Immature natural killer cell (primary cell): ENCODE results near the gene TNNT2. TPM values are rescaled to one million over a fixed set of nuclear protein-coding genes. Genes with fewer than 3 reads are reported as not detected.

Source experiments
- DNase-seq, 3 donors: peaks; one replicate each; pipeline ENCODE4 v3.0.0; 2022; ENCODE audit warnings: mixed read lengths in 1 of 3
- H3K27ac Mint-ChIP-seq, 6 donors: one replicate each; pipeline ENCODE4 v1.8.0; 2020; ENCODE audit warnings: mixed read lengths in 6 of 6, mild to moderate bottlenecking in 5 of 6, inconsistent platforms in 4 of 6, moderate library complexity in 3 of 6
- H3K27me3 Mint-ChIP-seq, 3 donors: one replicate each; pipeline ENCODE4 v1.8.0; 2020 to 2021; ENCODE audit warnings: low read depth in 3 of 3, mild to moderate bottlenecking in 3 of 3, mixed read lengths in 3 of 3, moderate library complexity in 3 of 3, inconsistent platforms in 1 of 3
- H3K36me3 Mint-ChIP-seq, 3 donors: one replicate each; pipeline ENCODE4 v1.8.0; 2020; ENCODE audit warnings: mixed read lengths in 3 of 3, inconsistent platforms in 2 of 3, mild to moderate bottlenecking in 2 of 3
- H3K4me1 Mint-ChIP-seq, 2 donors: one replicate each; pipeline ENCODE4 v1.8.0; 2020; ENCODE audit warnings: inconsistent platforms in 2 of 2, mild to moderate bottlenecking in 2 of 2, mixed read lengths in 2 of 2, moderate library complexity in 1 of 2
- H3K4me3 Mint-ChIP-seq, 5 donors: one replicate each; pipeline ENCODE4 v1.8.0; 2020; ENCODE audit warnings: mild to moderate bottlenecking in 5 of 5, mixed read lengths in 5 of 5, inconsistent platforms in 3 of 5, moderate library complexity in 3 of 5
- H3K9me3 Mint-ChIP-seq, 6 donors: one replicate each; pipeline ENCODE4 v1.8.0; 2020; ENCODE audit warnings: mild to moderate bottlenecking in 6 of 6, mixed read lengths in 6 of 6, inconsistent platforms in 4 of 6, moderate library complexity in 3 of 6
- polyA plus RNA-seq, 3 donors: library from polyadenylated mRNA; unstranded; fragments of 300-500 nt; fragmentation: Illumina TruSeq; gene quantifications; one replicate each; pipeline ENCODE4 v1.2.3, GENCODE V29; 2021

TNNT2 gene
- polyA plus RNA-seq, 3 donors from 2014 or later: not detected

- Mint-ChIP-seq H3K27ac (no peak overlapping the region), H3K4me1 (no peaks in the 10 kb centered on the region), H3K36me3 (no peaks in the 10 kb centered on the region), H3K27me3 (peaks cover 3 to 21% (median 7%) of the 10 kb centered on the region in 3 donors), H3K4me3 (no peak overlapping the region), H3K9me3 (no peaks in the 10 kb centered on the region)
- DNase-seq: no peak
These were observed 20.2 kb upstream of the TNNT2 start for GRCh38 chr1:201397675-201398074.

DNA sequence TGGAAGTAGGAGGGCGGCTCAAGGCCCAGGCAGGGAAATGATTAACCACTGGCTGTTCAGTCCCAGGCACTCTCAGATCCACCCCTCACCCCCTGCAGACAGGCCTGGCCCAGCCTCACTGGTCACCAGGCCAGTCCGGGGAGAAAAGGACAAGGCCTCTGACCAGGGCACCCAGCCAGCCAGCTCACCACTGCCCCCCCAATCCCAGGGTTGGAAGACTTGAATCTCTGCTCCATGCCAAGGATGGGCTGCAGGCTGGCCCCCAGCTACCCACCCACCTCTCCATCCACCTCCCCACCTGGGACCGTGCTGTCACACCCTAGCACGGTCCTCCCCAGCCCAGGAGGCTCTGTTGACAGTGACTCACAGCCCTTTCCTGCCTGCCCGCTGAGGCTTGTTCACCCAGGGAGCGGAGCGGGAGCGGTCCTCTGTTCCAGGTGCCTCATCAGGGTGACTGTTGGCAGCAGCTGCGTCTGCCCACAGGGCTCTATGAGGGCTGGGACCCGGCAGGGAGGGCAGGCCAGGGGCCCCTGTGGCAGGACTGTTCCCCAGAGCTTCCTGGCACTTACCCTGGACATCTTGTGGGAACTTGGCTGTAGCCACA lies 19.5 kb upstream of the TNNT2 start:
- Mint-ChIP-seq H3K27ac (no peak overlapping the region), H3K9me3 (no peaks in the 10 kb centered on the region), H3K36me3 (no peaks in the 10 kb centered on the region), H3K4me3 (no peak overlapping the region), H3K27me3 (peaks cover 3 to 21% (median 9%) of the 10 kb centered on the region in 3 donors), H3K4me1 (no peaks in the 10 kb centered on the region)
- DNase-seq: no peak

GRCh38 chr1:201395936-201396335 lies 18.5 kb upstream of the TNNT2 start:
- H3K27ac Mint-ChIP-seq: no peak overlapping the region

DNA sequence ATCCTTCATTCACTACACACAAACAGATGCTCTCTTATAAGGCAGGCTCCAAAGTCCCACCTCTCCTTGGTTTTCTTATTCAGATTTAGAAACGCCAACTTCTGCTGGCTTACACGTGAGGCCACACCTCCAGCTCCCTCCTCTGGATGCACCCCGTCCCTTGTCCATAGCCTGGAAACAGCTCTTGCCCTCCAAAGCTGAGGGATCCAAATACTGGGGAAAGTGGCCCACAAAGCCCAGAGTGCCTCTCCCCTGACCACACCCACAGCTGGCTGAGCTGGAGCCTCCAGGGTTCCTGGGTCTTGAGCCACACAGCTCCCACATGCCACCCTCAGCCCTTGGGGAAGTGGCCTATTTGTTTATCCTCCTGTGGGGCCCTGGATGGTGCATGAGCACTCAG lies 17.1 kb upstream of the TNNT2 start:
- DNase-seq: no peak
- Mint-ChIP-seq H3K4me1 (no peaks in the 10 kb centered on the region), H3K27ac (no peak overlapping the region), H3K27me3 (peaks cover 0 to 20% (median 7%) of the 10 kb centered on the region in 3 donors), H3K9me3 (no peaks in the 10 kb centered on the region), H3K36me3 (no peaks in the 10 kb centered on the region), H3K4me3 (no peak overlapping the region)

More at GRCh38 chr1:201395936-201396335, 18.5 kb upstream of the TNNT2 start:
- Mint-ChIP-seq H3K36me3 (no peaks in the 10 kb centered on the region), H3K4me3 (no peak overlapping the region), H3K9me3 (no peaks in the 10 kb centered on the region), H3K27me3 (peaks cover 0 to 26% (median 7%) of the 10 kb centered on the region in 3 donors), H3K4me1 (no peaks in the 10 kb centered on the region)
- DNase-seq: no peak

GRCh38 chr1:201393076-201393475 lies 15.6 kb upstream of the TNNT2 start:
- Mint-ChIP-seq H3K4me1 (no peaks in the 10 kb centered on the region), H3K9me3 (no peaks in the 10 kb centered on the region), H3K36me3 (no peaks in the 10 kb centered on the region), H3K27me3 (peaks cover 0 to 12% (median 4%) of the 10 kb centered on the region in 3 donors), H3K4me3 (no peak overlapping the region), H3K27ac (no peak overlapping the region)
- DNase-seq: no peak

- no peak for DNase-seq
- no peaks in the 10 kb centered on the region for H3K4me1 Mint-ChIP-seq
- peaks cover 0 to 11% (median 3%) of the 10 kb centered on the region in 3 donors for H3K27me3 Mint-ChIP-seq
- H3K9me3 Mint-ChIP-seq: no peaks in the 10 kb centered on the region
- no peaks in the 10 kb centered on the region for H3K36me3 Mint-ChIP-seq
- no peak overlapping the region for H3K27ac Mint-ChIP-seq
- no peak overlapping the region for H3K4me3 Mint-ChIP-seq
These were observed 14.4 kb upstream of the TNNT2 start for GRCh38 chr1:201391651-201392511.

GRCh38 chr1:201391225-201391624 lies 13.7 kb upstream of the TNNT2 start:
- no peaks in the 10 kb centered on the region for H3K4me1 Mint-ChIP-seq
- DNase-seq: no peak
- H3K36me3 Mint-ChIP-seq: no peaks in the 10 kb centered on the region
- no peaks in the 10 kb centered on the region for H3K9me3 Mint-ChIP-seq
- H3K4me3 Mint-ChIP-seq: no peak overlapping the region
- H3K27me3 Mint-ChIP-seq: peaks cover 0 to 11% (median 3%) of the 10 kb centered on the region in 3 donors
- no peak overlapping the region for H3K27ac Mint-ChIP-seq

- DNase-seq: no peak
- H3K9me3 Mint-ChIP-seq: no peaks in the 10 kb centered on the region
These were observed 11.6 kb upstream of the TNNT2 start for GRCh38 chr1:201389051-201389450.

GRCh38 chr1:201386208-201386607 lies 8.7 kb upstream of the TNNT2 start:
- Mint-ChIP-seq H3K9me3 (no peaks in the 10 kb centered on the region), H3K27ac (no peak overlapping the region), H3K4me3 (no peak overlapping the region), H3K36me3 (no peaks in the 10 kb centered on the region), H3K4me1 (no peaks in the 10 kb centered on the region), H3K27me3 (peaks cover 0 to 5% (median 4%) of the 10 kb centered on the region in 3 donors)
- DNase-seq: no peak

More at GRCh38 chr1:201389051-201389450, 11.6 kb upstream of the TNNT2 start:
- Mint-ChIP-seq H3K4me3 (no peak overlapping the region), H3K27me3 (peaks cover 0 to 9% (median 6%) of the 10 kb centered on the region in 3 donors), H3K36me3 (no peaks in the 10 kb centered on the region), H3K27ac (no peak overlapping the region), H3K4me1 (no peaks in the 10 kb centered on the region)

DNA sequence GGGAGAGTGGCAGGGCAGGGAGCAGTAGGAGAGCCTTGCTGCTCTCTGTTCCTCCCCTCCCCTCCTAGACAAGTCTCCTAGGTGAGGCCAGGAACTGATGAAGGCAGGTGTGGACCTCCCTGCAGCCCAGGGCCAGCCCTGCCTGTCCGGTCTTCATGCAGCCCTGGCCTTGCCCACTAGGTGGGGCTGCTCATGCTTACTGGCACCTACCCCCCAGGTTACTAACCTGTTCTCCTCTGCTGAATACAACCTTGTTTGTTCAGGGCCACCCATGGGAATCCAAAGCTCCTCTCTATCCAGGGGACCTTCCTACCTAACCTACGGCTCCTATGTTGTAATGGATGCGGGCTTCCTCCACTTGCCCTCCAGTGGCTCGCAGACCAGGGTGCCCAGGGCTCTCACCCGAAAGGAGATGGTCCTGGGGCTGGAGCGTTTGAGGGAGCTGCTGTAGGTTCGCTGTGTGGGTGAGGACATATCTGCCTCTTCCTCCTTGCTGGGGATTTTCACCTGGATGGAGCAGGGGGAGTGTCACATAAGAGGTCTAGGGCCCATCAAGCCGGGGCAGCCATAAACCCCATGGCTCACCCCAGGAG lies 7.9 kb upstream of the TNNT2 start:
- Mint-ChIP-seq H3K9me3 (no peaks in the 10 kb centered on the region), H3K4me3 (no peak overlapping the region), H3K27ac (no peak overlapping the region), H3K4me1 (no peaks in the 10 kb centered on the region), H3K27me3 (peaks cover 0 to 4% (median 4%) of the 10 kb centered on the region in 3 donors), H3K36me3 (no peaks in the 10 kb centered on the region)
- DNase-seq: no peak

DNA sequence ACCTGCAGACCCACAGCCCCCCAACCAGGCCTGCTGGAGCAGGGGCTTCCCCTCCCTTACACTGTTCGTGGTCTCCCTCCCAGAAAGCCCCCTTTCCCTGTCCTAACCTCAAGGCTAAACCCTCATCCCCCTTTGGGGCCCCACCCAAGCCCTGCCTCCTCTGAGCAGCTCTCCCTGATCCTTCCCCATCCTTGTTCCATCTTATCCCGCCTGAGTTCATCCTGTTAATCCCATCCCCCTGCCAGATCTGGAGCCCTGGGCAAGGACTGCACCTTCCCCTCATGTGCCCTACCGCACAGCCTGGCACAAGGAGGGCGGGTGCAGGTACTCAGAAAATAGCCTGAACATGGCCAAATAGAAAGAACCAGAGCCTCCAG lies 6.9 kb upstream of the TNNT2 start:
- no peak overlapping the region for H3K4me3 Mint-ChIP-seq
- peaks cover 0 to 4% (median 4%) of the 10 kb centered on the region in 3 donors for H3K27me3 Mint-ChIP-seq
- DNase-seq: no peak
- no peaks in the 10 kb centered on the region for H3K4me1 Mint-ChIP-seq
- H3K9me3 Mint-ChIP-seq: no peaks in the 10 kb centered on the region
- H3K36me3 Mint-ChIP-seq: no peaks in the 10 kb centered on the region
- no peak overlapping the region for H3K27ac Mint-ChIP-seq

GRCh38 chr1:201383647-201384405 lies 6.3 kb upstream of the TNNT2 start:
- Mint-ChIP-seq H3K9me3 (no peaks in the 10 kb centered on the region), H3K27me3 (peaks cover 0 to 4% (median 4%) of the 10 kb centered on the region in 3 donors), H3K36me3 (no peaks in the 10 kb centered on the region), H3K4me1 (no peaks in the 10 kb centered on the region), H3K27ac (no peak overlapping the region), H3K4me3 (no peak overlapping the region)
- DNase-seq: no peak

DNA sequence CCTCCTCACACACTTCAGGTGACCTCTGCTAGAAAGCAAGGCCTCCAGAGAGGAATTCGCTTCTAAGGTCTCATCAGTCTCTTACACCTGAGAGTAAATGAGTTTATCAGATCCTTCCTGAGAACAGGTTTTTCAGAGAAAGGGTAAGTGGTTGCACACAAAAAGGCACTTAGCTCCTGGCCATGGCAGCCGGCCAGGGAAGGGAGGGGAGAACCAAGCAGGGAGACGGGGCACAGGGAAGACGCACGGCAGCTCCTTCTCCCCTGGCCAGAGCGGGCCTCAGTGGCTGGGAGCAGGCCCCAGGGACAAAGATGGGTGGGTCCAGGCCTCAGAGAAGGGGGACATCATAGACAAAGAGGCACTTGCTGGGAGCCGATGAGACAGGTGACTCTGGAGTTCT lies 3.6 kb upstream of the TNNT2 start:
- Mint-ChIP-seq H3K9me3 (no peaks in the 10 kb centered on the region), H3K4me3 (no peak overlapping the region), H3K27me3 (peaks cover 0 to 4% (median 2%) of the 10 kb centered on the region in 3 donors), H3K36me3 (no peaks in the 10 kb centered on the region), H3K4me1 (no peaks in the 10 kb centered on the region), H3K27ac (no peak overlapping the region)
- no peak for DNase-seq
